Measurements from ENCODE around the gene RPL22.

GRCh38 chr1:6163191-6163972 is 36.0 kb downstream of the RPL22 start:
- TF ChIP-seq CTCF (IDR thresholded peaks at IDR 0.05), result no peak
- TF ChIP-seq SMAD4 (CRISPR knock-in tag; IDR thresholded peaks at IDR 0.05), result no peak
- no peak for TF ChIP-seq ZNF138 (CRISPR knock-in tag; conservative IDR thresholded peaks at IDR 0.05)
- no peak for TF ChIP-seq USF2 (CRISPR knock-in tag; IDR thresholded peaks at IDR 0.05)
- no peak for TF ChIP-seq MAX (CRISPR knock-in tag; IDR thresholded peaks at IDR 0.05)
